Endothelial cell (in vitro differentiated cells): ENCODE data around the gene SPOCK3. TPM values are rescaled to one million over a fixed set of nuclear protein-coding genes. Genes with fewer than 3 reads are reported as not detected.

ENCODE experiments used
- DNase-seq: peaks from one replicate; pipeline ENCODE4 v3.0.0; 2021; ENCODE audit warnings: low spot score
- H3K27ac Mint-ChIP-seq: one replicate; pipeline ENCODE4 v1.8.0; 2021; ENCODE audit warnings: mixed read lengths, inconsistent platforms; ENCODE audit not compliant: unreplicated experiment
- H3K27me3 Mint-ChIP-seq: one replicate; pipeline ENCODE4 v1.8.0; 2021; ENCODE audit warnings: mild to moderate bottlenecking, moderate library complexity, mixed read lengths, inconsistent platforms; ENCODE audit not compliant: unreplicated experiment
- H3K36me3 Mint-ChIP-seq: one replicate; pipeline ENCODE4 v1.8.0; 2021; ENCODE audit warnings: mild to moderate bottlenecking, low read depth, mixed read lengths, inconsistent platforms; ENCODE audit not compliant: unreplicated experiment
- H3K4me1 Mint-ChIP-seq: one replicate; pipeline ENCODE4 v1.8.0; 2021; ENCODE audit warnings: mild to moderate bottlenecking, mixed read lengths, inconsistent platforms; ENCODE audit not compliant: unreplicated experiment
- H3K4me3 Mint-ChIP-seq: one replicate; pipeline ENCODE4 v1.8.0; 2021; ENCODE audit warnings: mild to moderate bottlenecking, mixed read lengths, inconsistent platforms; ENCODE audit not compliant: unreplicated experiment
- H3K9me3 Mint-ChIP-seq: one replicate; pipeline ENCODE4 v1.8.0; 2021; ENCODE audit warnings: mixed read lengths, inconsistent platforms; ENCODE audit not compliant: unreplicated experiment
- total RNA-seq: library from RNA; stranded (reverse); fragmentation: NEBNext Ultra II Directional; extraction: Animal tissue kit (Norgen Biotek cat#: 25700); gene quantifications from one replicate; pipeline ENCODE4 v1.2.1, GENCODE V29; 2021; ENCODE audit not compliant: unreplicated experiment
- TF ChIP-seq, protein P1 (sequence below): fragments of 200-600 bp; sonication (generic); IDR thresholded peaks from one replicate; pipeline ENCODE4 v1.5.0; 2021; ENCODE audit warnings: antibody characterized with exemption; ENCODE audit not compliant: unreplicated experiment

Gene SPOCK3
- total RNA-seq, 1 donor from 2014 or later: 1.9 TPM

DNA sequence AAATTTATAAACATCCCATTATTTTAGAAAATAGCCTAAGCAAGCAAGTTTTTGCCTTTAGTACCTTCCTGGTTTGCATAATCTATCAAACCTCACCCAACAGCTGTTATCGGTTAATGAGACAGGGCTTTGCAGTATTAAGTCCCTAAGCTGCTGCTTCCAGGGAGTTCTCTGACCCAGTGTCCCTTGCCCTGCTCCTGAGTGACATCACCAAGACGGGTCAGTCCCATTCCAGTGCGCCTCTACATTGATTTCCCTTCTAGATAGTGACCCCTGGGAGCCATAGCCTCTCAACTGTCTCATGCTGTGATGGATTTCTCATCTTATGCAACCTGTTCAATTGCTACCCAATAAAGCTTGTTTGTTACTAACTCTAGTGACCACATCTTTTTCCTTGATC is 410.4 kb downstream of the SPOCK3 start:
- no peak for DNase-seq
- Mint-ChIP-seq H3K36me3 (no peaks in the 10 kb centered on the region), H3K9me3 (no peaks in the 10 kb centered on the region), H3K4me3 (no peak overlapping the region), H3K27ac (no peak overlapping the region), H3K4me1 (no peaks in the 10 kb centered on the region), H3K27me3 (peaks cover 2% of the 10 kb centered on the region)
- TF ChIP-seq, protein P1, sequence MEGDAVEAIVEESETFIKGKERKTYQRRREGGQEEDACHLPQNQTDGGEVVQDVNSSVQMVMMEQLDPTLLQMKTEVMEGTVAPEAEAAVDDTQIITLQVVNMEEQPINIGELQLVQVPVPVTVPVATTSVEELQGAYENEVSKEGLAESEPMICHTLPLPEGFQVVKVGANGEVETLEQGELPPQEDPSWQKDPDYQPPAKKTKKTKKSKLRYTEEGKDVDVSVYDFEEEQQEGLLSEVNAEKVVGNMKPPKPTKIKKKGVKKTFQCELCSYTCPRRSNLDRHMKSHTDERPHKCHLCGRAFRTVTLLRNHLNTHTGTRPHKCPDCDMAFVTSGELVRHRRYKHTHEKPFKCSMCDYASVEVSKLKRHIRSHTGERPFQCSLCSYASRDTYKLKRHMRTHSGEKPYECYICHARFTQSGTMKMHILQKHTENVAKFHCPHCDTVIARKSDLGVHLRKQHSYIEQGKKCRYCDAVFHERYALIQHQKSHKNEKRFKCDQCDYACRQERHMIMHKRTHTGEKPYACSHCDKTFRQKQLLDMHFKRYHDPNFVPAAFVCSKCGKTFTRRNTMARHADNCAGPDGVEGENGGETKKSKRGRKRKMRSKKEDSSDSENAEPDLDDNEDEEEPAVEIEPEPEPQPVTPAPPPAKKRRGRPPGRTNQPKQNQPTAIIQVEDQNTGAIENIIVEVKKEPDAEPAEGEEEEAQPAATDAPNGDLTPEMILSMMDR: no peak

- Mint-ChIP-seq H3K9me3 (no peaks in the 10 kb centered on the region), H3K4me1 (no peaks in the 10 kb centered on the region), H3K4me3 (no peak overlapping the region), H3K27ac (no peak overlapping the region), H3K36me3 (no peaks in the 10 kb centered on the region), H3K27me3 (peaks cover 2% of the 10 kb centered on the region)
- TF ChIP-seq, protein P1: no peak
- no peak for DNase-seq
These were observed 411.2 kb downstream of the SPOCK3 start for GRCh38 chr4:166823126-166823525.

- peaks cover 2% of the 10 kb centered on the region for H3K27me3 Mint-ChIP-seq
- no peaks in the 10 kb centered on the region for H3K4me1 Mint-ChIP-seq
- no peaks in the 10 kb centered on the region for H3K36me3 Mint-ChIP-seq
- H3K9me3 Mint-ChIP-seq: no peaks in the 10 kb centered on the region
- no peak overlapping the region for H3K27ac Mint-ChIP-seq
- TF ChIP-seq, protein P1: no peak
- DNase-seq: no peak
- H3K4me3 Mint-ChIP-seq: no peak overlapping the region
These were observed 411.9 kb downstream of the SPOCK3 start for GRCh38 chr4:166822386-166822785.

DNA sequence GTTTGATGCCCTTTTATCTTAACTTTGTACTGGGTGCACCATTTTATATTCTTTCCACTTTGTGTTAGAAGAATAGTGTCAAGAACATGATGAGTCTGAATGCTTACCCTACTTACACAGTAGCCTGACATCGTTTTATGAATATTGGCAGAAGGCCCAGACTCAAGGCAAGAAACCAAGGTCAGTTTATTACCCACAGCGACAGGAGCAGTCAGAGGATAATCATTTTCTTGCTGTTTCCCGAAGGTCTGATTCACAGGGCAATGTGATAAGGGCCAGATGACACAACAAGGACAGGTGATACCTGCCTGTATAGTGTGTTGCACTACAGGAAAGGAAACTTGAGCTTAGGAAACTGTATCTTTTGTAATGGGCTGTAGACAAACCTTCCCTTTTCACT is 417.4 kb downstream of the SPOCK3 start:
- H3K27ac Mint-ChIP-seq: no peak overlapping the region
- no peaks in the 10 kb centered on the region for H3K36me3 Mint-ChIP-seq
- no peak overlapping the region for H3K4me3 Mint-ChIP-seq

GRCh38 chr4:166808380-166808779 is 425.9 kb downstream of the SPOCK3 start:
- H3K27me3 Mint-ChIP-seq: no peaks in the 10 kb centered on the region
- no peaks in the 10 kb centered on the region for H3K9me3 Mint-ChIP-seq
- no peak overlapping the region for H3K4me3 Mint-ChIP-seq
- no peaks in the 10 kb centered on the region for H3K4me1 Mint-ChIP-seq
- H3K36me3 Mint-ChIP-seq: no peaks in the 10 kb centered on the region
- TF ChIP-seq, protein P1: no peak
- DNase-seq: no peak
- no peak overlapping the region for H3K27ac Mint-ChIP-seq

More for the DNA sequence above, 417.4 kb downstream of the SPOCK3 start:
- TF ChIP-seq, protein P1: no peak
- Mint-ChIP-seq H3K27me3 (peaks cover 2% of the 10 kb centered on the region), H3K9me3 (no peaks in the 10 kb centered on the region), H3K4me1 (no peaks in the 10 kb centered on the region)
- DNase-seq: no peak
